Measurements from ENCODE around the gene HK1.

Gene HK1

DNA sequence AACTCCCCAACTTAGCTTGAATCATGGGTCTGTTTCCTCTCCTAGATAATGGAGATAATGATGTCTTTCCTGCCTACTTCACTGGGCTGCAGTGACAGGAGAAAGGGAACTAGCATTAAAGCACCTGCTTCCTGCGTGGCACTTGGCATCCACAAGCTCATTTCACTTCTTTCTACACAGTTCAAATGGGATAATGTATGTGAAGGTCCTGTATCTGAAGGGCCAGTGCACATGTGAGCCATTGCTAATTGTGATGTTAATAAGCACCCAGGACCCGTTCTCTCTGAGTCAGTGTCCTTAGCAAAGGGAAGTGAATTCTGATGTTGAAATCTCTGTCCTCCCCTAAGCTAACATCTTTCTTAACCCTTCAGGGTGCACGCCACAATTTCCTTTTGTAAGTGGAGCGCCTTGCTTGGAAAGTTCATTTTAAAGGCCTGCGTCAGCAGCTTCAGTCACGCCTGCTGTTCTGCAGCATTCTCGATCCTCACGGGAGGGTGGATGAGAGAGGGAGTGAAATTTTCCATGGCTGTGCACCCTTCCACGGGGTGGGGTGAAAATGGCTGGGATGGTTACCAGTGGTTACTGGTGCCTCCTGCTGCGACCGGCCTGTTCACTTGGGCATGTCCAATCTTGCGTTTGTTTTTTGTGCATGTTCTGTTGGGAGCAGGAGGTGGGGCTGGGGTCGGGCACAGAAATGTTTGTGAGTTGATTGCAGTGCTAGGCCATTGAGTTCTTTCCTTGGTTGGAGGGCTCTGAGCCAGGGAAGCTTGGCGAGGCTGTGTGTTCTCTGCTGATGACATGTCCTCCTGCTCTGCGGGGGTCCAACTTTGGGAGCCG, 59.2 kb downstream of the HK1 start:
- Histone ChIP-seq H4K20me1 (ENCODE audit: insufficient read depth, low read length) (peaks cover 64% of the 10 kb centered on the region), H3K9me3 (ENCODE audit: insufficient read depth, low read length, severe bottlenecking) (no peaks in the 10 kb centered on the region), H3K79me2 (ENCODE audit: insufficient read depth, low read length) (peaks cover 88% of the 10 kb centered on the region), H2AFZ (ENCODE audit: low read depth, low read length) (no peak overlapping the region), H3K4me3 (ENCODE audit: low read depth in 1 of 2, low read length in 2 of 2) (no peak overlapping the region), H3K4me1 (ENCODE audit: insufficient read depth, low read length) (no peaks in the 10 kb centered on the region), H3K36me3 (ENCODE audit: insufficient read depth, low read length) (peaks cover 7% of the 10 kb centered on the region; the same call in 1 of the 2 replicates), H3K27me3 (ENCODE audit: insufficient read depth, low read length, poor library complexity) (no peaks in the 10 kb centered on the region), H3K4me2 (ENCODE audit: insufficient read depth, low read length) (no peak overlapping the region), H3K27ac (ENCODE audit: low read length) (no peak overlapping the region), H3K9ac (ENCODE audit: low read depth, low read length) (no peak overlapping the region)
- TF ChIP-seq EZH2 (IDR thresholded peaks at IDR 0.05; ENCODE audit: borderline replicate concordance, low read depth, low read length, severe bottlenecking) = no peak
- TF ChIP-seq, protein P1, sequence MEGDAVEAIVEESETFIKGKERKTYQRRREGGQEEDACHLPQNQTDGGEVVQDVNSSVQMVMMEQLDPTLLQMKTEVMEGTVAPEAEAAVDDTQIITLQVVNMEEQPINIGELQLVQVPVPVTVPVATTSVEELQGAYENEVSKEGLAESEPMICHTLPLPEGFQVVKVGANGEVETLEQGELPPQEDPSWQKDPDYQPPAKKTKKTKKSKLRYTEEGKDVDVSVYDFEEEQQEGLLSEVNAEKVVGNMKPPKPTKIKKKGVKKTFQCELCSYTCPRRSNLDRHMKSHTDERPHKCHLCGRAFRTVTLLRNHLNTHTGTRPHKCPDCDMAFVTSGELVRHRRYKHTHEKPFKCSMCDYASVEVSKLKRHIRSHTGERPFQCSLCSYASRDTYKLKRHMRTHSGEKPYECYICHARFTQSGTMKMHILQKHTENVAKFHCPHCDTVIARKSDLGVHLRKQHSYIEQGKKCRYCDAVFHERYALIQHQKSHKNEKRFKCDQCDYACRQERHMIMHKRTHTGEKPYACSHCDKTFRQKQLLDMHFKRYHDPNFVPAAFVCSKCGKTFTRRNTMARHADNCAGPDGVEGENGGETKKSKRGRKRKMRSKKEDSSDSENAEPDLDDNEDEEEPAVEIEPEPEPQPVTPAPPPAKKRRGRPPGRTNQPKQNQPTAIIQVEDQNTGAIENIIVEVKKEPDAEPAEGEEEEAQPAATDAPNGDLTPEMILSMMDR (IDR thresholded peaks at IDR 0.05; ENCODE audit: borderline replicate concordance, extremely low read depth, low read length, poor library complexity, severe bottlenecking) = no peak
- DNase-seq (no peak), ATAC-seq (ENCODE audit: insufficient read depth, low read depth) (peak; percentile 22; the same call in 1 of the 3 replicates)

DNA sequence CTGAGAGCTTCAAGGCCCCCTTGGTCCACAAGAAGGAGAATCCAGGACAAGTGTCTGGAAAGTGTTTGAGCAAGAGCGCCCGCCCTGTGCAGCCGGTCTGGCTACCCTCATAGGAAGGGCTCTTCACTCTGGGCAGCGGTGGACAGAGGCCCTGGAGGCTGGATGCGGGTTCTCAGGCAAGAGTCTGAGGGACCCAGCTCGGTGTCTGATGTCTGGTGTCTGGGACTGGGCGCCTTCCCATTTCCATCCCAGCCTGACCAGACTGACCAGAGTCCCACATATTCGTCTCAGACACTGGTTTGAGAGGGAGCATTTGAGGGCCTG, 59.8 kb downstream of the HK1 start:
- Histone ChIP-seq H3K4me2 (ENCODE audit: insufficient read depth, low read length) (no peak overlapping the region), H2AFZ (ENCODE audit: low read depth, low read length) (no peak overlapping the region), H3K9ac (ENCODE audit: low read depth, low read length) (no peak overlapping the region), H3K9me3 (ENCODE audit: insufficient read depth, low read length, severe bottlenecking) (no peaks in the 10 kb centered on the region), H3K36me3 (ENCODE audit: insufficient read depth, low read length) (peaks cover 8% of the 10 kb centered on the region; the same call in 1 of the 2 replicates), H3K27me3 (ENCODE audit: insufficient read depth, low read length, poor library complexity) (no peaks in the 10 kb centered on the region), H3K79me2 (ENCODE audit: insufficient read depth, low read length) (peaks cover 88% of the 10 kb centered on the region), H3K27ac (ENCODE audit: low read length) (no peak overlapping the region), H3K4me3 (ENCODE audit: low read depth in 1 of 2, low read length in 2 of 2) (no peak overlapping the region), H4K20me1 (ENCODE audit: insufficient read depth, low read length) (peaks cover 61% of the 10 kb centered on the region), H3K4me1 (ENCODE audit: insufficient read depth, low read length) (no peaks in the 10 kb centered on the region)
- TF ChIP-seq EZH2 (IDR thresholded peaks at IDR 0.05; ENCODE audit: borderline replicate concordance, low read depth, low read length, severe bottlenecking) = no peak
- TF ChIP-seq, protein P1 (IDR thresholded peaks at IDR 0.05; ENCODE audit: borderline replicate concordance, extremely low read depth, low read length, poor library complexity, severe bottlenecking) = no peak
- no peak for ATAC-seq (ENCODE audit: insufficient read depth, low read depth)
- DNase-seq = no peak

DNA sequence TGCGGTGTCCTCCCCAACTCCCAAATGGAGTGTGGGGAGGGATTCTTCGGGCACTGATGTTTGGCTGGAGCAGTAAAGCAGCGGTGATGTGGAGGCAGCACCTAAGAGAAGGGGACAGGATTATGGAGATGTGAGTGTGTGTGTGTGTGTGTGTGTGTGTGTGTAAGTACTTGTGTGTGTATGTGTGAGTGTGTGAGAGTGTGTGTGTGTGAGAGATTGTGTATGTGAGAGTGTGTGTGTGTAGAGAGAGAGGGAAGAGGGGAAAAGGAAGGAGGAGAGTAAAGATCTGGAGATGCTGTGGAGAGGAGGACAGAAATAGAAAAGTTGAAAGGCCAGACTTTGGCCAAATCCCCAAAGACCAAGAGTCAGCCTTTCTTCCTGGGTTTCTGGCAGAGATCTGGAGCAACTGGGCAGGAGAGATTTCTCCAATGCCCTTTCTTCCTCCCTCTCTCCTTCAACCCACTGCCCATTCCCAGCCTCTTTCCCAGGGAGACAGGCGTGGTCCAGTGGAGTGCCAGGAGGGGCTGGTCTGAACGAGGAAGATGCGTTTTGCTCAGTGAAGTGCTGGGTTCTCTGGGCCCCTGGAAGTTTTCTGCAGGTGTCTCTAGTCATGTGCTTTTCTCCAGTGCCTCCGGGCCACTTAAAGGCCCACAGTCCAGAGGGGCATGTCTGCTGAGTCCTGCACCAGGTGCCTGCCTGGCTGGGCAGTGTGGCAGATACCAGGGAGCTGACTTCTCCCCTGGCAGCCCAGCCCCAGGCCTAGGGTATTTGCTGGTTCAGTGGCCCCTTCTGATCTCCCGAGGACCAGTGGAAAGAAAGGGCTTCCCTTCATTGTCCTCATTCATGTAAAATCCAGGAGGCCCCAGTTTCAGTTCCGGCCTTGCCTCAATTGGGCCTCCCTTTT, 60.5 kb downstream of the HK1 start:
- DNase-seq (no peak), ATAC-seq (ENCODE audit: insufficient read depth, low read depth) (no peak)
- Histone ChIP-seq H3K9ac (ENCODE audit: low read depth, low read length) (no peak overlapping the region), H3K4me1 (ENCODE audit: insufficient read depth, low read length) (no peaks in the 10 kb centered on the region), H3K4me3 (ENCODE audit: low read depth in 1 of 2, low read length in 2 of 2) (no peak overlapping the region), H2AFZ (ENCODE audit: low read depth, low read length) (no peak overlapping the region), H4K20me1 (ENCODE audit: insufficient read depth, low read length) (peaks cover 62% of the 10 kb centered on the region), H3K27ac (ENCODE audit: low read length) (no peak overlapping the region), H3K36me3 (ENCODE audit: insufficient read depth, low read length) (peaks cover 15% of the 10 kb centered on the region), H3K4me2 (ENCODE audit: insufficient read depth, low read length) (no peak overlapping the region), H3K9me3 (ENCODE audit: insufficient read depth, low read length, severe bottlenecking) (no peaks in the 10 kb centered on the region), H3K27me3 (ENCODE audit: insufficient read depth, low read length, poor library complexity) (no peaks in the 10 kb centered on the region), H3K79me2 (ENCODE audit: insufficient read depth, low read length) (peaks cover 87% of the 10 kb centered on the region)
- no peak for TF ChIP-seq EZH2 (IDR thresholded peaks at IDR 0.05; ENCODE audit: borderline replicate concordance, low read depth, low read length, severe bottlenecking)
- TF ChIP-seq, protein P1 (IDR thresholded peaks at IDR 0.05; ENCODE audit: borderline replicate concordance, extremely low read depth, low read length, poor library complexity, severe bottlenecking) = no peak
